HG02759 (cell line): ENCODE measurements around the gene PTPDC1.

Source experiments
- ATAC-seq: cut with Tn5 transposase; IDR thresholded peaks from one replicate; pipeline ENCODE4 v1.9.1; 2021; ENCODE audit warnings: mild to moderate bottlenecking, moderate library complexity; ENCODE audit not compliant: unreplicated experiment

PTPDC1 gene

GRCh38 chr9:94084314-94084713 lies at the start of gene PTPDC1:
PTPDC1 (plus strand) TSS chr9:94084464; CDS start chr9:94084531, 67 bp downstream.
- no peak for ATAC-seq

- ATAC-seq = no peak
These were observed 49.8 kb upstream of the PTPDC1 start for GRCh38 chr9:94034511-94034910.

- no peak for ATAC-seq
These were observed 44.5 kb upstream of the PTPDC1 start for GRCh38 chr9:94039786-94040185.

- no peak for ATAC-seq
These were observed 41.5 kb upstream of the PTPDC1 start for GRCh38 chr9:94042516-94043360.

- no peak for ATAC-seq
These were observed 29.5 kb upstream of the PTPDC1 start for GRCh38 chr9:94054716-94055115.

GRCh38 chr9:94056442-94056974 lies 27.8 kb upstream of the PTPDC1 start:
- no peak for ATAC-seq

- no peak for ATAC-seq
These were observed 26.3 kb upstream of the PTPDC1 start for GRCh38 chr9:94057918-94058317.

- ATAC-seq = no peak
These were observed 22.4 kb upstream of the PTPDC1 start for GRCh38 chr9:94061864-94062263.

GRCh38 chr9:94065535-94065961 lies 18.7 kb upstream of the PTPDC1 start:
- no peak for ATAC-seq

GRCh38 chr9:94068257-94068656 lies 16.0 kb upstream of the PTPDC1 start:
- ATAC-seq = no peak

GRCh38 chr9:94076557-94076956 lies 7.7 kb upstream of the PTPDC1 start:
- no peak for ATAC-seq

- ATAC-seq = no peak
These were observed 6.2 kb upstream of the PTPDC1 start for GRCh38 chr9:94078086-94078485.

GRCh38 chr9:94079236-94079635 lies 5.0 kb upstream of the PTPDC1 start:
- no peak for ATAC-seq

- no peak for ATAC-seq
These were observed 4.0 kb upstream of the PTPDC1 start for GRCh38 chr9:94080249-94080648.

GRCh38 chr9:94081435-94081834 lies 2.8 kb upstream of the PTPDC1 start:
- ATAC-seq = no peak

- no peak for ATAC-seq
These were observed 2.3 kb upstream of the PTPDC1 start for GRCh38 chr9:94081864-94082463.

GRCh38 chr9:94082553-94082952 lies 1.7 kb upstream of the PTPDC1 start:
- no peak for ATAC-seq

- ATAC-seq = no peak
These were observed 1.3 kb upstream of the PTPDC1 start for GRCh38 chr9:94082956-94083355.

GRCh38 chr9:94083384-94083783 lies 880 bp upstream of the PTPDC1 start:
- no peak for ATAC-seq

- ATAC-seq = no peak
These were observed 887 bp downstream of the PTPDC1 start for GRCh38 chr9:94085062-94085639.

- no peak for ATAC-seq
These were observed 2.5 kb downstream of the PTPDC1 start for GRCh38 chr9:94086486-94087345.
